Measurements from ENCODE around the gene DUSP22.

DNA sequence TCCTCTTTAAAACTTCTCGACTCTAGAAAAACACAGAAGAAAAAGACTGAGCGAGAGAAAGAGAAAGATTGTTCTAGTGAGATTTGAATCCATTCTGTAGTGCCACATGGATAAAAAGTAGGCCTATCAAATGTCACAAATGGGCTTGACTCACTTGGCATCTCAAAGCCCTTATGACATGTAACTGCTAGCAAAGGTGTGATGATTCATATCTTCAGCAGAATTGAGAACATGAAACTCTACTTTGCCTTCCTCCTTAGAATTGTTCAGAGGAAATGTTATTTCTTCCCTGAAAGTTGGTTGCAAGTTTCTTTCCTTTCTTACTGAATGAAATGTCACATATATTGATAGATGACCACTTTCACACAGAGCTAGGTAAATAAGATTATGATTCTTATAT lies 40.4 kb upstream of the DUSP22 start:
- TF ChIP-seq POLR2AphosphoS5 (IDR thresholded peaks at IDR 0.05; ENCODE audit: low read depth, low read length) (no peak), TAF1 (IDR thresholded peaks at IDR 0.05; ENCODE audit: borderline replicate concordance, insufficient read depth, low read length) (no peak)
- TF ChIP-seq, protein P1, sequence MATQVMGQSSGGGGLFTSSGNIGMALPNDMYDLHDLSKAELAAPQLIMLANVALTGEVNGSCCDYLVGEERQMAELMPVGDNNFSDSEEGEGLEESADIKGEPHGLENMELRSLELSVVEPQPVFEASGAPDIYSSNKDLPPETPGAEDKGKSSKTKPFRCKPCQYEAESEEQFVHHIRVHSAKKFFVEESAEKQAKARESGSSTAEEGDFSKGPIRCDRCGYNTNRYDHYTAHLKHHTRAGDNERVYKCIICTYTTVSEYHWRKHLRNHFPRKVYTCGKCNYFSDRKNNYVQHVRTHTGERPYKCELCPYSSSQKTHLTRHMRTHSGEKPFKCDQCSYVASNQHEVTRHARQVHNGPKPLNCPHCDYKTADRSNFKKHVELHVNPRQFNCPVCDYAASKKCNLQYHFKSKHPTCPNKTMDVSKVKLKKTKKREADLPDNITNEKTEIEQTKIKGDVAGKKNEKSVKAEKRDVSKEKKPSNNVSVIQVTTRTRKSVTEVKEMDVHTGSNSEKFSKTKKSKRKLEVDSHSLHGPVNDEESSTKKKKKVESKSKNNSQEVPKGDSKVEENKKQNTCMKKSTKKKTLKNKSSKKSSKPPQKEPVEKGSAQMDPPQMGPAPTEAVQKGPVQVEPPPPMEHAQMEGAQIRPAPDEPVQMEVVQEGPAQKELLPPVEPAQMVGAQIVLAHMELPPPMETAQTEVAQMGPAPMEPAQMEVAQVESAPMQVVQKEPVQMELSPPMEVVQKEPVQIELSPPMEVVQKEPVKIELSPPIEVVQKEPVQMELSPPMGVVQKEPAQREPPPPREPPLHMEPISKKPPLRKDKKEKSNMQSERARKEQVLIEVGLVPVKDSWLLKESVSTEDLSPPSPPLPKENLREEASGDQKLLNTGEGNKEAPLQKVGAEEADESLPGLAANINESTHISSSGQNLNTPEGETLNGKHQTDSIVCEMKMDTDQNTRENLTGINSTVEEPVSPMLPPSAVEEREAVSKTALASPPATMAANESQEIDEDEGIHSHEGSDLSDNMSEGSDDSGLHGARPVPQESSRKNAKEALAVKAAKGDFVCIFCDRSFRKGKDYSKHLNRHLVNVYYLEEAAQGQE (IDR thresholded peaks at IDR 0.05; ENCODE audit: insufficient read depth in 1 of 2, low read depth in 2 of 2, low read length in 2 of 2): no peak

All from PFSK-1 (cell line).